AG10803 (cell line): Measurements from ENCODE around the gene PIR.

Experiments used
- DNase-seq: peaks from one replicate; pipeline ENCODE4 v3.0.0; 2010; ENCODE audit warnings: low read depth
- H3K4me3 ChIP-seq: 2 replicates; pipeline ENCODE4 v1.5.1; 2011; ENCODE audit warnings: mild to moderate bottlenecking, low read length, control low read depth
- TF ChIP-seq, protein P1 (sequence below): conservative IDR thresholded peaks from 2 replicates; pipeline ENCODE4 v1.5.1; 2011; ENCODE audit warnings: mild to moderate bottlenecking, low read length, control low read depth, inconsistent platforms

Gene PIR

DNA sequence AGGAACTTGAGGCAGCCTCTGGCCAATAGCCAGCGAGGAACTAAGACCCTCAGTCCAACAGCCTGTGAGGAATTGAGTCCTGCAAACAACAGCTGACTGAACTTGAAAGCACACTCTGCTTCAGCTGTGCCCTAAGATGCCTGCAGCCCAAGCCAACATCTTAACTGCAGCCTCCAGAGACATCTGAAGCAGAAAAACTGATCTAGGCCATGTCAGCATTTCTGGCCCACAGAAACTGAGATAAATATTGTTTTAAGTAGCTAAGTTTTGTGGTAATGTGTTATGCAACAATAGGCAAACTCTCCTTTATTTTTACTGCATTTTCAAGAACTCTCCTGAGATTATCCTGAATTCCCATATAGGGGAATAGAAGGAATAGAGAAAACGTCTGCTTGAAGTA lies 133.4 kb downstream of the PIR start:
- no peak for DNase-seq
- no peak overlapping the region for H3K4me3 ChIP-seq
- TF ChIP-seq, protein P1, sequence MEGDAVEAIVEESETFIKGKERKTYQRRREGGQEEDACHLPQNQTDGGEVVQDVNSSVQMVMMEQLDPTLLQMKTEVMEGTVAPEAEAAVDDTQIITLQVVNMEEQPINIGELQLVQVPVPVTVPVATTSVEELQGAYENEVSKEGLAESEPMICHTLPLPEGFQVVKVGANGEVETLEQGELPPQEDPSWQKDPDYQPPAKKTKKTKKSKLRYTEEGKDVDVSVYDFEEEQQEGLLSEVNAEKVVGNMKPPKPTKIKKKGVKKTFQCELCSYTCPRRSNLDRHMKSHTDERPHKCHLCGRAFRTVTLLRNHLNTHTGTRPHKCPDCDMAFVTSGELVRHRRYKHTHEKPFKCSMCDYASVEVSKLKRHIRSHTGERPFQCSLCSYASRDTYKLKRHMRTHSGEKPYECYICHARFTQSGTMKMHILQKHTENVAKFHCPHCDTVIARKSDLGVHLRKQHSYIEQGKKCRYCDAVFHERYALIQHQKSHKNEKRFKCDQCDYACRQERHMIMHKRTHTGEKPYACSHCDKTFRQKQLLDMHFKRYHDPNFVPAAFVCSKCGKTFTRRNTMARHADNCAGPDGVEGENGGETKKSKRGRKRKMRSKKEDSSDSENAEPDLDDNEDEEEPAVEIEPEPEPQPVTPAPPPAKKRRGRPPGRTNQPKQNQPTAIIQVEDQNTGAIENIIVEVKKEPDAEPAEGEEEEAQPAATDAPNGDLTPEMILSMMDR: no peak

DNA sequence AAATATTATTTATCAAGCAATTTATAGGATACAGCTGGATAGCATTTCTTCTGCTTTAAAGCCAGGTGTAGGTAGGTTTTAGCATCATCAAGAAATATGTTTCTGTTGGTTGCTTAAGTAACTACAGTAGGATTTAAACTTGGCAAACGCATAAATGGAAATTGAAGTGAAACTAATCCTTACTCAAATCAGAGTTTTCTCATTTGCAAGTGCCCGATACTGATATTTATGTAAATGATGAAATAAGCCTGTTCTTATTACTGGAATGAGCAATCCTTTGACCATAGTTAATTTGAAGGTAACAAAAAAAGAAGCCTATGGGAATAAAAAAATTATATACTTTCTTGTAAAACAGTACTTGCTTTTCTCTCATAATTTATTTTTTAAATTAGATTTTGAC lies 134.6 kb downstream of the PIR start:
- no peak overlapping the region for H3K4me3 ChIP-seq
- no peak for DNase-seq
- TF ChIP-seq, protein P1: no peak

DNA sequence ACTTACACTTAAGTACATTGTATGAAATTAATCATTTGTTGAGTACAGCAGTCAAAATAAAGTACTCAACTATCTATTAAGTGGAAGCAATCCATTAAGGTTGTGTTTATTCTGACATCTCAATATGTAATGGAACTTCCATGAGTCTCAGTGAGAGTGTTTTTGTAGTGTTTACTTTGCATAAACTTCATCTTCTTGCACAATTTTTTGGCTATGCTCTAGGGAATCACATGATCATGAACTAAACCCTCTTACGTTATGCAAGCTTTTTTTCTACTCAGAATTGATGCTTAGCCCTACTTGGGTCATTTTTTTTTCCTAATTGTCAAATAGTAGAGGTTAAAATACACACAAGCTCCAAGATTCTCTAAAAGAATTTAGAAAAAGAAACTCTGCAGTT lies 136.7 kb downstream of the PIR start:
- no peak overlapping the region for H3K4me3 ChIP-seq
- DNase-seq: peak; percentile 53
- TF ChIP-seq, protein P1: no peak

DNA sequence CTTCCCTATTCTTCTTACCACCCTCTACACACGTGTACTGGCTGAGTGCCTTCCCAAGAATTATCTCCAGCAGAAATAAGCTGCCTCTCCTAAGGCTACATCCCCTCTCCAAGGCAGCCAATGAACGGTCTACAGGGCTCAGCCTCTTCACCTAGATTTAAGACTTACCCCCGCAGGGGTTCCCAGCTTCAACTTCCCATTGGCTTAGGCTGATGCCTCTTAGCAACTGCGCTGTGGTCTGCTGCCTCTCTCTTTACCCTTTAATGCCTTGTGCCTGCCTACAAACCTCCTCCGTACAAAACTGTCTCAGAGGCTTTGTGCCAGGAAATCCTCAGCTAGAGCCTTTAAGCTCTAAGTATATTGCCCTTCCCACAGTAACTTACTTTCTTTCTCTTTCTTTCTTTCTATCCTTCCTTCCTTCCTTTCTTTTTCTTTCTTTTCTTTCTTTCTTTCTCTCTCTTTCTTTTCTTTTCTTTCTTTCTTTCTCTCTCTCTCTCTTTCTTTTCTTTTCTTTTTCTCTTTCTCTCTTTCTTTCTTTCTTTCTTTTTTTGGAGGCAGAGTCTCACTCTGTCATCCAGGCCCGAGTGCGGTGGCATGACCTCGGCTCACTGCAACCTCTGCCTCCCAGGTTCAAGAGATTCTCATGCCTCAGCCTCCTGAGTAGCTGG lies 142.7 kb downstream of the PIR start:
- no peak overlapping the region for H3K4me3 ChIP-seq
- TF ChIP-seq, protein P1: no peak
- no peak for DNase-seq

DNA sequence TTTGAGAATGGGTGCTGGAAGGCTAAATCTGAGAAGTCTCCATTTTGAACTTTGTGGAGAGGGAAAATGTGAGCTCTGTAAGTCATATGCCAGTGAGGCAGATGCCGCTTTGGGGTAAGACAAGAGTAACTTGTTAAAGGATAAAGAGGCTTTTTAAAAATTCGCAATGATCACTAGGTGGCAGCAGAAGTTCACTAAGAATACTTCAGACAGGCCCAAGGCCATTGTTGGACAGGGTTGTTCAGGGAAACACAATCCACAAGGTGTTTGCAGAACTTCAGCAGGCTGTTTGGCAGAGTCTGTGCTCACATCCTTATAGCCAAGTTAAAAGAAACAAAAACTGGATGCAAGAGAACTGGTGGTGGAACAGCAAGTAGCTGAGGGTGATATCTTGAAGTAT lies 144.1 kb downstream of the PIR start:
- peak; percentile 60 for DNase-seq
- TF ChIP-seq, protein P1: peak; percentile 59
- H3K4me3 ChIP-seq: no peak overlapping the region

DNA sequence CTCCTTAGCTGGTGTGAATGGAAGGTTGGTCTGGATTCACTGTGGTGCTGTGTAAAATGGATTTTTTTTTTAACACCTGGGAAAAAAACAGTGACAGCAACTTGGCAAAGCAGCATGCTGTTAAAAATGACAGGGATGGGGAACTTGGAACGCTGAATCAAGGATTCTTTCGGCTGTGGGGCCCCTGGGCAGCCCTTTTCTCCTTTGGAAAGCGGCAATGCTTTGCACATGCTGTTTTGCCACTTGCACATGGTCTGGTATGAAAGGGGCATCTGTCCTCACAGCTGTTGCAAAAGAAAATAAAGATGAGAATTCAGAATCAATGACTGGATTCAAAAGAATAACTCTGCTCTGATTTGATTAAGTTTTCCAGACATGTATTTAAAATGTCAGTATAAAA lies 147.2 kb downstream of the PIR start:
- no peak overlapping the region for H3K4me3 ChIP-seq
- TF ChIP-seq, protein P1: no peak
- no peak for DNase-seq

DNA sequence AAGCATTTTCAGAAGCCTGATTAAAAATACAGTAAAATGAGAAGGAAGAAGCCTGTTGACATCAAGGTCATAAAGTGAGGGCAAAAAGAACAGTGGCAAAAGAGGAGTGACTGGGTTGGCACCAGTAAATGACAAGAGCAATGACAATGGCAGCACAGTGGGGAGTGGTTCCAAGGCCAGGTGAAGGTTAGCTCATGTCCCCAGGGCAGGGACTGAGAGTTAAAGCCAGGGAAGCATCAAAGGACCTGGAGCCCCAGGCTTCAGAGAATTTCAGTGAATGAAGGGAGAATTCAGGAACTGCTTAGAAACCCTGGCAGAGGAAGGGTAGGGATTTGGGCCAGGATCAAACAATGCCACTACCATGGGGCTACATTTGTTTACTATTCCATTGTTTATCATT lies 149.0 kb downstream of the PIR start:
- TF ChIP-seq, protein P1: no peak
- DNase-seq: no peak
- no peak overlapping the region for H3K4me3 ChIP-seq
